ENCODE data around the gene C15orf61.

Gene C15orf61

DNA sequence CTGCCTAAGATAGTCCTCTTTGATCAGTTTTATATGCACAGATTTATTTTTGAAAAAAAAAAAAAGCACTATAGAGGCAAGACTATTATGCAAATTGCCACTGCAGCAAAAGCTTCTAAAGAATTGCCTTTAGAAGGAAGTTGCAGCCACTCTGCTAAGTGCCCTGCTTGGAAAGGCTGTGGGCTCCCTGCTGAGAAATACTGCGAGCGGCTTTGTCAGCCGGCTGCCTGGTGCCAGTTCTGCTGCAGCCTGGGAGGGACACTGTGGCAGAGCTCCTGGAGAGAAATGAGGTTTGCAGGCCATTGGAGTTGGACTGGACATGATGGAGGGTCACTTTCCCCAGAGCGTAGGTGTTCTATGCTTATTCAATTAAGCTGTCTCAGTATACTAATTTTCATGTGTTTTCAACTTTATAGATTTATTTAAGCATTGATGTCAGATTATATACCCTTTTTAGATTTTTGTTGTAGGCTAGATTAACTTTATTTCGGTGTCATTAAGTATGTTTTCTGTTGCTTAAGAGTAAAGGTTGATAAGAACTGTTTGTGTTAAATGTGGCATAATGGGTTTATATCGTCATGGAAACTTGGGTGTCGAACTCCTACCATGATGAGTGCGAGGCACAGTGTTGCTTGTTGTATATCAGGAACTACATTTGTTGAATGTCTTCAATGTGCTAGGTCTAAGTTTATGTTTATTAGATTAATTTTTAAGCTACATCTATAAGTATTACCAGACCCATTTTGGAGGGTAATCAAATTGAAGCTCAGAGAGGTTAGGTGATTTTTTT, 28.1 kb downstream of the C15orf61 start:
- Mint-ChIP-seq H3K4me1 (peaks cover 40% of the 10 kb centered on the region), H3K27ac (peak overlapping the region; percentile 24 to 55 (median 50)), H3K27me3 (ENCODE audit: low read depth) (no peaks in the 10 kb centered on the region), H3K36me3 (ENCODE audit: low read depth) (peaks cover 23% of the 10 kb centered on the region), H3K9me3 (no peaks in the 10 kb centered on the region), H3K4me3 (peak overlapping the region; percentile 33 to 75 (median 58))
- TF ChIP-seq CTCF (IDR thresholded peaks at IDR 0.05; ENCODE audit: unreplicated experiment in 3 of 3): no peak

- Mint-ChIP-seq H3K36me3 (ENCODE audit: low read depth) (peaks cover 28% of the 10 kb centered on the region), H3K27ac (peak overlapping the region; percentile 55 to 72 (median 63)), H3K9me3 (no peaks in the 10 kb centered on the region), H3K4me1 (peaks cover 33% of the 10 kb centered on the region), H3K27me3 (ENCODE audit: low read depth) (no peaks in the 10 kb centered on the region), H3K4me3 (peak overlapping the region in 2 of 3 experiments; percentile 4 to 64)
- TF ChIP-seq CTCF (IDR thresholded peaks at IDR 0.05; ENCODE audit: unreplicated experiment in 3 of 3): no peak
These were observed 28.8 kb downstream of the C15orf61 start for GRCh38 chr15:67549736-67550135.

DNA sequence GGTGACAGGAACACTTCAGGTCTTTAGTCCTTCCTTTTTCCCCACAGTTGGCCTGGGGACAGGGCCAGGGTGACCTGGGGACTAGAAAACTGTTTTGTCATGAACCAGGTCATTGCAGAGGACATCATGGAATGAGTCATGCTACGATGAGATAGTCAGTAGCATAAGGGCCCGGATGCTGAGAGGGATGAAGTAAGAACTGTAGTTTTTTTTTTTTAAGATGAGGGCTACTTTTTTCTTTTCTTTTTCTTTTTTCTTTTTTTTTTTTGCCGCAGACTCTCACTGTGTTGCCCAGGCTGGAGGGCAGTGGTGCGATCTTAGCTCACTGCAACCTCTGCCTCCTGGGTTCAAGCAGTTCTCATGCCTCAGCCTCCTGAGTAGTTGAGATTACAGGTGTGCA, 29.6 kb downstream of the C15orf61 start:
- no peak for TF ChIP-seq CTCF (IDR thresholded peaks at IDR 0.05; ENCODE audit: unreplicated experiment in 3 of 3)

DNA sequence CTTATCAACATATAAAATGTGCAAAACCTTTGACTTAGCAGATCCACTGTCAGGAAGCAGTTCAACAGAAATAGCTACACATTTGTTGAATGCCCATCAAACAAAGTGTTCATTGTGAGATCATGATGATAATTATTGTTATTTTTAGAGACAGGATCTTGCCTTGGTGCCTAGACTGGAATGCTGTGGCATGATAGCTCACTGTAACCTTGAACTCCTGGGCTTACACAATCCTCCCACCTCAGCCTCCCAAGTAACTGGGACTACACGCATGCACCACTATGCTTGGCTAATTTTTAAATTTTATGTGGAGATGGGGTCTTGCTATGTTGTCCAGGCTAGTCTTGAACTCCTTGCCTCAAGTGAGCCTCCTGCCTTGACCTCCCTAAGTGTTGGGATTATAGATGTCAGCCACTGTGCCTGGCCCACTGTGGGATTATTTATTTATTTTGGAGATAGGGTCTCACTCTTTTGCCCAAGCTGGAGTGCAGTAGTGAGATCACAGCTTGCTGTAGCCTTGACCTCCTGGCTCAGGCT, 30.3 kb downstream of the C15orf61 start:
- peaks cover 29% of the 10 kb centered on the region for H3K36me3 Mint-ChIP-seq (ENCODE audit: low read depth)
- no peak overlapping the region for H3K27ac Mint-ChIP-seq
- H3K4me3 Mint-ChIP-seq: no peak overlapping the region
- no peak for TF ChIP-seq CTCF (IDR thresholded peaks at IDR 0.05; ENCODE audit: unreplicated experiment in 3 of 3)
- no peaks in the 10 kb centered on the region for H3K27me3 Mint-ChIP-seq (ENCODE audit: low read depth)
- H3K4me1 Mint-ChIP-seq: peaks cover 28% of the 10 kb centered on the region
- no peaks in the 10 kb centered on the region for H3K9me3 Mint-ChIP-seq

More for the DNA sequence above, 29.6 kb downstream of the C15orf61 start:
- Mint-ChIP-seq H3K4me3 (no peak overlapping the region), H3K36me3 (ENCODE audit: low read depth) (peaks cover 29% of the 10 kb centered on the region), H3K27ac (peak overlapping the region in 1 of 3 experiments; percentile 55), H3K9me3 (no peaks in the 10 kb centered on the region), H3K27me3 (ENCODE audit: low read depth) (no peaks in the 10 kb centered on the region), H3K4me1 (peaks cover 28% of the 10 kb centered on the region)

GRCh38 chr15:67554580-67554979, 33.6 kb downstream of the C15orf61 start:
- no peak overlapping the region for H3K27ac Mint-ChIP-seq
- peaks cover 51% of the 10 kb centered on the region for H3K36me3 Mint-ChIP-seq (ENCODE audit: low read depth)
- peaks cover 14% of the 10 kb centered on the region for H3K4me1 Mint-ChIP-seq
- peaks cover 11% of the 10 kb centered on the region for H3K9me3 Mint-ChIP-seq
- no peak overlapping the region for H3K4me3 Mint-ChIP-seq
- H3K27me3 Mint-ChIP-seq (ENCODE audit: low read depth): no peaks in the 10 kb centered on the region
- no peak for TF ChIP-seq CTCF (IDR thresholded peaks at IDR 0.05; ENCODE audit: unreplicated experiment in 3 of 3)

All from nephron (organoid).